B cell (primary cell): Measurements from ENCODE around the gene SLC2A10.

ENCODE experiments used
- EZH2 ChIP-seq: IDR thresholded peaks from 2 replicates; pipeline ENCODE4 v1.6.1; 2012; ENCODE audit warnings: borderline replicate concordance, low read depth, mild to moderate bottlenecking, moderate library complexity, low read length; ENCODE audit not compliant: insufficient read depth, poor library complexity, severe bottlenecking
- TF ChIP-seq, protein P1 (sequence below): fragments of 200-600 bp; IDR thresholded peaks from one replicate; pipeline ENCODE4 v1.8.0; 2022; ENCODE audit warnings: antibody characterized with exemption, mild to moderate bottlenecking

DNA sequence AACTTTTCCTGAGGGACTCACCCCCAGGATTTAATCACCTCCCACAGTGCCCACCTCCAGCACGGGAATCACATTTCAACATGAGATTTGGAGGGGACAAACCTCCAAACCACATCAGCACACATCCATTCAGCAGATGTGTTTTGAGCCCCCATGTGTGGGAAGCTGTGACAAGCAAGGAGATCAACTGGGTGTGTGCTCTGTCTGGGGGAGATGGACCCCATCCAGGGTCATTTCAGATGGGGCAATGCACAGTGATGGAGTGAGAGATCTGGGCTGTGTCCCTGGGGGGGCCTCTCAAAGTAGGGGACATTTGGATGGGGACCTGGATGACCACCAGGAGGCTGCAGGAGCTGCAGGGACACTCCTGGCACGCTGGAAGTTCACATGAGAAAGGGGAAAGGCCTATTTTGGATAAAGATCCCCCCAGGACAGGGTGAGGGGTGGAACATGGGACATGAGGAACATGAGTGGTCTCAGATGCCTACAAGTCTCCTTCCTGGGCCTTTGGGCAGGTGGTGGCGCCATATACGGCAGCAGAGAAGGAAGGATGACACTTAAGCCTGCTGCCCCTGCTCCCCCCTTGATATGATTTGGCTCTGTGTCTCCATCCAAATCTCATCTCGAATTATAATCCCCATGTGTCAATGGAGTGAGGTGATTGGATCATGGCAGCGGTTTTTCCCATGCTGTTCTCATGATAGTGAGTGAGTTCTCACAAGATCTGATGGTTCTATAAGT is 49.6 kb downstream of the SLC2A10 start:
- TF ChIP-seq, protein P1, sequence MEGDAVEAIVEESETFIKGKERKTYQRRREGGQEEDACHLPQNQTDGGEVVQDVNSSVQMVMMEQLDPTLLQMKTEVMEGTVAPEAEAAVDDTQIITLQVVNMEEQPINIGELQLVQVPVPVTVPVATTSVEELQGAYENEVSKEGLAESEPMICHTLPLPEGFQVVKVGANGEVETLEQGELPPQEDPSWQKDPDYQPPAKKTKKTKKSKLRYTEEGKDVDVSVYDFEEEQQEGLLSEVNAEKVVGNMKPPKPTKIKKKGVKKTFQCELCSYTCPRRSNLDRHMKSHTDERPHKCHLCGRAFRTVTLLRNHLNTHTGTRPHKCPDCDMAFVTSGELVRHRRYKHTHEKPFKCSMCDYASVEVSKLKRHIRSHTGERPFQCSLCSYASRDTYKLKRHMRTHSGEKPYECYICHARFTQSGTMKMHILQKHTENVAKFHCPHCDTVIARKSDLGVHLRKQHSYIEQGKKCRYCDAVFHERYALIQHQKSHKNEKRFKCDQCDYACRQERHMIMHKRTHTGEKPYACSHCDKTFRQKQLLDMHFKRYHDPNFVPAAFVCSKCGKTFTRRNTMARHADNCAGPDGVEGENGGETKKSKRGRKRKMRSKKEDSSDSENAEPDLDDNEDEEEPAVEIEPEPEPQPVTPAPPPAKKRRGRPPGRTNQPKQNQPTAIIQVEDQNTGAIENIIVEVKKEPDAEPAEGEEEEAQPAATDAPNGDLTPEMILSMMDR, result no peak
- no peak for TF ChIP-seq EZH2
